Measurements from ENCODE around the gene CPED1. TPM values are rescaled to one million over a fixed set of nuclear protein-coding genes. Genes with fewer than 3 reads are reported as not detected.

CPED1 gene
- total RNA-seq, 4 donors from 2014 or later = 15.0 to 32.1 (median 21.8) TPM

GRCh38 chr7:121167971-121168370, 179.5 kb downstream of the CPED1 start:
- no peaks in the 10 kb centered on the region for H3K9me3 ChIP-seq
- WGBS, 2 donors = 95 to 98% methylated on average over 9 of the region's 9 CpGs
- no peak for TF ChIP-seq POLR2A (IDR thresholded peaks at IDR 0.05)
- no peak for TF ChIP-seq EP300 (IDR thresholded peaks at IDR 0.05)
- TF ChIP-seq, protein P1, sequence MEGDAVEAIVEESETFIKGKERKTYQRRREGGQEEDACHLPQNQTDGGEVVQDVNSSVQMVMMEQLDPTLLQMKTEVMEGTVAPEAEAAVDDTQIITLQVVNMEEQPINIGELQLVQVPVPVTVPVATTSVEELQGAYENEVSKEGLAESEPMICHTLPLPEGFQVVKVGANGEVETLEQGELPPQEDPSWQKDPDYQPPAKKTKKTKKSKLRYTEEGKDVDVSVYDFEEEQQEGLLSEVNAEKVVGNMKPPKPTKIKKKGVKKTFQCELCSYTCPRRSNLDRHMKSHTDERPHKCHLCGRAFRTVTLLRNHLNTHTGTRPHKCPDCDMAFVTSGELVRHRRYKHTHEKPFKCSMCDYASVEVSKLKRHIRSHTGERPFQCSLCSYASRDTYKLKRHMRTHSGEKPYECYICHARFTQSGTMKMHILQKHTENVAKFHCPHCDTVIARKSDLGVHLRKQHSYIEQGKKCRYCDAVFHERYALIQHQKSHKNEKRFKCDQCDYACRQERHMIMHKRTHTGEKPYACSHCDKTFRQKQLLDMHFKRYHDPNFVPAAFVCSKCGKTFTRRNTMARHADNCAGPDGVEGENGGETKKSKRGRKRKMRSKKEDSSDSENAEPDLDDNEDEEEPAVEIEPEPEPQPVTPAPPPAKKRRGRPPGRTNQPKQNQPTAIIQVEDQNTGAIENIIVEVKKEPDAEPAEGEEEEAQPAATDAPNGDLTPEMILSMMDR (IDR thresholded peaks at IDR 0.05) = no peak
- no peak for DNase-seq (ENCODE audit: low spot score in 2 of 2)
- H3K4me3 ChIP-seq = no peak overlapping the region
- H3K27ac ChIP-seq = no peak overlapping the region
- no peaks in the 10 kb centered on the region for H3K4me1 ChIP-seq
- H3K36me3 ChIP-seq = no peaks in the 10 kb centered on the region
- H3K27me3 ChIP-seq = no peaks in the 10 kb centered on the region

DNA sequence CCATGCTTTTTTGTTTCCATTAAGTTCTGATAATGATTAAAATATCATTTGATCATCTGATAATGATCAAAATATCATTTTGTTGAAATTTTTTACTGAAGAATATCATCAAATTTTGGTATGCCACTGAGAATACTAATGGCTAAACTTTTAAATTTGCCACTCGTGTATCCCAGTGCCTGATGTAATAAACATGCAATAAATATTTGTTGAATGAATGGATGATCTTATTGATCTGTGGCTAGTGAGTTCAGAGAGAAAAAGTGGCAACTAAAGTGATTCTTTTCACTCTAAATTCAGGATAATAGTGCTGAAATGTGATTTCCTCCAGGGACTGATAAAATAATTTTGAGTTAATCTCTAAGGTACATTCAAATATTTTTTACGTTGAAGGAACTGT, 181.0 kb downstream of the CPED1 start:
- TF ChIP-seq, protein P1 (IDR thresholded peaks at IDR 0.05) = no peak
- no peak for TF ChIP-seq EP300 (IDR thresholded peaks at IDR 0.05)
- H3K36me3 ChIP-seq = no peaks in the 10 kb centered on the region
- H3K4me3 ChIP-seq = no peak overlapping the region
- DNase-seq (ENCODE audit: low spot score in 2 of 2) = no peak
- H3K4me1 ChIP-seq = no peaks in the 10 kb centered on the region
- no peaks in the 10 kb centered on the region for H3K27me3 ChIP-seq
- no peaks in the 10 kb centered on the region for H3K9me3 ChIP-seq
- WGBS, 2 donors = 63 to 73% methylated on average over 2 of the region's 2 CpGs
- H3K27ac ChIP-seq = no peak overlapping the region

GRCh38 chr7:121172484-121172883, 184.0 kb downstream of the CPED1 start:
- no peak for TF ChIP-seq POLR2A (IDR thresholded peaks at IDR 0.05)
- TF ChIP-seq EP300 (IDR thresholded peaks at IDR 0.05) = no peak
- TF ChIP-seq, protein P1 (IDR thresholded peaks at IDR 0.05) = no peak
- H3K36me3 ChIP-seq = no peaks in the 10 kb centered on the region
- DNase-seq (ENCODE audit: low spot score in 2 of 2) = no peak
- WGBS, 2 donors = 83 to 98% methylated on average over 1 of the region's 1 CpG
- no peaks in the 10 kb centered on the region for H3K4me1 ChIP-seq
- H3K4me3 ChIP-seq = no peak overlapping the region
- no peaks in the 10 kb centered on the region for H3K9me3 ChIP-seq
- no peaks in the 10 kb centered on the region for H3K27me3 ChIP-seq
- H3K27ac ChIP-seq = no peak overlapping the region

DNA sequence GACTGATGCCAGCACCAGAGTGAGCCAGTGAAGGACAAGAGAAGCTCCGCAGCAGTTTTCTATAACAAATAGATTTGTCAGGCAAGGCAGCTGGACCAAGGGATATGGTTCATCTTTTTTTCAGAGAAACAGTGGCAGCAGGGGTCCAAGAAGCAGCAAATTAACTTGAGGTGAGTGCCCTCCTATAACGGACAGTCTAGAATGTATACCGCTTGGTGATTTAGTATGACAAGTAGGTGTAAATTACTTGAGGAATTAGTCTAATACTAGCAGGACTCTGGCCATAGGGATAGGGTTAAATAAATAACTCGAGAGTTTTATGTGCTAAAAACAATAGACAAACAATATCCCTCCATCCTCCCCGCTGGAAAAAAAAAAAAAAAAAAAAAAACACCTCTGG, 187.3 kb downstream of the CPED1 start:
- TF ChIP-seq, protein P1 (IDR thresholded peaks at IDR 0.05) = no peak
- TF ChIP-seq EP300 (IDR thresholded peaks at IDR 0.05) = no peak
- TF ChIP-seq POLR2A (IDR thresholded peaks at IDR 0.05) = no peak
- Histone ChIP-seq H3K27ac (no peak overlapping the region), H3K4me3 (no peak overlapping the region), H3K9me3 (no peaks in the 10 kb centered on the region), H3K36me3 (no peaks in the 10 kb centered on the region), H3K27me3 (no peaks in the 10 kb centered on the region), H3K4me1 (no peaks in the 10 kb centered on the region)
- WGBS, 2 donors = 62 to 64% methylated on average over 5 of the region's 5 CpGs
- no peak for DNase-seq (ENCODE audit: low spot score in 2 of 2)

GRCh38 chr7:121178452-121178851, 189.9 kb downstream of the CPED1 start:
- TF ChIP-seq EP300 (IDR thresholded peaks at IDR 0.05) (no peak), POLR2A (IDR thresholded peaks at IDR 0.05) (no peak)
- TF ChIP-seq, protein P1 (IDR thresholded peaks at IDR 0.05) = no peak
- Histone ChIP-seq H3K36me3 (no peaks in the 10 kb centered on the region), H3K4me3 (no peak overlapping the region), H3K4me1 (peaks cover 0 to 5% (median 1%) of the 10 kb centered on the region in 4 donors), H3K9me3 (no peaks in the 10 kb centered on the region), H3K27ac (no peak overlapping the region), H3K27me3 (no peaks in the 10 kb centered on the region)
- DNase-seq (ENCODE audit: low spot score in 2 of 2) = no peak
- WGBS, 2 donors = 88 to 92% methylated on average over 3 of the region's 3 CpGs

Measured in tibial nerve (tissue), 4 donors.